ENCODE data around the gene SERINC4. TPM values are rescaled to one million over a fixed set of nuclear protein-coding genes. Genes with fewer than 3 reads are reported as not detected.

Gene SERINC4
- total RNA-seq = not detected in 2 replicates

GRCh38 chr15:43799945-43800285 is at the start of gene SERINC4:
Gene SERINC4 (minus strand): TSS chr15:43800220. CDS start chr15:43799986, 234 bp downstream.

GRCh38 chr15:43826508-43827341 is 26.7 kb upstream of the SERINC4 start, which contains the start of gene WDR76:
Gene WDR76 (plus strand): TSS chr15:43827002. CDS start chr15:43827033, 31 bp downstream.

GRCh38 chr15:43824302-43825246 is 24.6 kb upstream of the SERINC4 start, which contains the start of gene MFAP1:
Gene MFAP1 (minus strand): TSS chr15:43824690. CDS start chr15:43824569, 121 bp downstream.

GRCh38 chr15:43800286-43801141 is 494 bp upstream of the SERINC4 start, which contains the start of gene HYPK:
Gene HYPK (plus strand): TSS chr15:43800599. CDS start chr15:43800623, 24 bp downstream.

GRCh38 chr15:43791993-43792760 is 7.8 kb downstream of the SERINC4 start, which contains the start of gene SERF2:
Gene SERF2 (plus strand): TSS chr15:43792320. CDS start chr15:43792377, 57 bp downstream.

GRCh38 chr15:43776718-43777266 is 23.2 kb downstream of the SERINC4 start, which contains the start of gene ELL3:
Gene ELL3 (minus strand): TSS chr15:43776966. CDS start chr15:43776901, 65 bp downstream.

GRCh38 chr15:43746245-43746902 is 53.6 kb downstream of the SERINC4 start, which contains the start of gene PDIA3:
Gene PDIA3 (plus strand): TSS chr15:43746438. CDS start chr15:43746540, 102 bp downstream.

Other genes starting within 250 kb of the SERINC4 start
- gene PPIP5K1, start 210.0 kb downstream of the SERINC4 start, total RNA-seq = 14.6 and 27.9 TPM in 2 replicates
- 0.89 TPM in 1 of 2 replicates, not detected in the other for gene CKMT1B, start 206.2 kb downstream of the SERINC4 start, total RNA-seq
- gene STRC, start 181.4 kb downstream of the SERINC4 start, total RNA-seq = not detected in 2 replicates
- gene CATSPER2, start 151.4 kb downstream of the SERINC4 start, total RNA-seq = 0.25 and 0.33 TPM in 2 replicates
- 0.63 TPM in 1 of 2 replicates, not detected in the other for gene CKMT1A, start 106.4 kb downstream of the SERINC4 start, total RNA-seq
- gene PDIA3, start 53.8 kb downstream of the SERINC4 start, total RNA-seq = 138 and 196 TPM in 2 replicates
- 1.8 and 3.0 TPM in 2 replicates for gene ELL3, start 23.3 kb downstream of the SERINC4 start, total RNA-seq
- gene SERF2, start 7.9 kb downstream of the SERINC4 start, total RNA-seq = 666 and 979 TPM in 2 replicates
- gene HYPK, start 379 bp upstream of the SERINC4 start, total RNA-seq = 2.3 and 14.7 TPM in 2 replicates
- 10.1 and 10.6 TPM in 2 replicates for gene MFAP1, start 24.5 kb upstream of the SERINC4 start, total RNA-seq
- 2.9 and 16.5 TPM in 2 replicates for gene WDR76, start 26.8 kb upstream of the SERINC4 start, total RNA-seq